ENCODE data around the gene PPFIBP2.

PPFIBP2 gene

DNA sequence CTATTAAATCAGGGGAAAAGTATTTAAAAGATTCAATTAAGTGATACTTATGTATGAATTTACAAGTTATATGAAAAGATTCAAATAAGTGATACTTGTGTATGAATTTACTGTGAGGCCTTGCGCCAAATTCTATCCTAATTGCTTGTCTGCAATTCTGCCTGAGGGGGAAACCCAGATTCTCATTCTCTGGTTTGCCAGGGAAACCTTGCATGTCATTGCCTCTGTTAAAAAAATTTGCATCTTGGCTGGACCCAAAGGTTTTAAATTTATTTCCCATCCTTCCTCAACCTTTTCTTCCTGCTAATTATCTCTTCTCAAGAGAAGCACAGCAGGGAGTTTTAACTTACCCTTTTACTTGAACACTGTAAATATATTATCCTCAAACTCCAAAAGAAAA, 14.7 kb upstream of the PPFIBP2 start:
- TF ChIP-seq, protein P1, sequence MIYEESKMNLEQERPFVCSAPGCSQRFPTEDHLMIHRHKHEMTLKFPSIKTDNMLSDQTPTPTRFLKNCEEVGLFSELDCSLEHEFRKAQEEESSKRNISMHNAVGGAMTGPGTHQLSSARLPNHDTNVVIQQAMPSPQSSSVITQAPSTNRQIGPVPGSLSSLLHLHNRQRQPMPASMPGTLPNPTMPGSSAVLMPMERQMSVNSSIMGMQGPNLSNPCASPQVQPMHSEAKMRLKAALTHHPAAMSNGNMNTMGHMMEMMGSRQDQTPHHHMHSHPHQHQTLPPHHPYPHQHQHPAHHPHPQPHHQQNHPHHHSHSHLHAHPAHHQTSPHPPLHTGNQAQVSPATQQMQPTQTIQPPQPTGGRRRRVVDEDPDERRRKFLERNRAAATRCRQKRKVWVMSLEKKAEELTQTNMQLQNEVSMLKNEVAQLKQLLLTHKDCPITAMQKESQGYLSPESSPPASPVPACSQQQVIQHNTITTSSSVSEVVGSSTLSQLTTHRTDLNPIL (CRISPR knock-in tag; IDR thresholded peaks at IDR 0.05; ENCODE audit: low read depth) = no peak
- TF ChIP-seq ZFP3 (CRISPR knock-in tag; IDR thresholded peaks at IDR 0.05) = no peak
- no peak for ATAC-seq

DNA sequence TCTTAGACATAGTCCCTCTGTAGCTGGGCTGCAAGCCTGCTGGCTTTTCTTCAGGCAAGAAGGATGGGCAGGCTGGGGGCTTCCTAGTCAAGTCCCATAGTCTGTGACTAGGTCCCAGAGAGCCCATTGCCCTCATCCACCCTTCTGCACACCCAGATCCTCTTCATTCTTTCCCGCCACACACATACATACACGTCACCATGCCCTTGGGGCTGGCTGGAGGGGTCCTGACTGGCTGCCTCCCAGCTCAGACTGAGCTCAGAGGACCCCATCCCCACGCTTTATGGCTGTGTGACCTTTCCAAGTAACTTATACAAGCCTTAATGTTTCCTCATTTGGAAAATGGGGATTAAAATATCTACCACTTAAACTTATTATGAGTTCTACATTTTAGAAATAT, 13.5 kb upstream of the PPFIBP2 start:
- TF ChIP-seq RARB (CRISPR knock-in tag; IDR thresholded peaks at IDR 0.05) = no peak
- TF ChIP-seq, protein P2, sequence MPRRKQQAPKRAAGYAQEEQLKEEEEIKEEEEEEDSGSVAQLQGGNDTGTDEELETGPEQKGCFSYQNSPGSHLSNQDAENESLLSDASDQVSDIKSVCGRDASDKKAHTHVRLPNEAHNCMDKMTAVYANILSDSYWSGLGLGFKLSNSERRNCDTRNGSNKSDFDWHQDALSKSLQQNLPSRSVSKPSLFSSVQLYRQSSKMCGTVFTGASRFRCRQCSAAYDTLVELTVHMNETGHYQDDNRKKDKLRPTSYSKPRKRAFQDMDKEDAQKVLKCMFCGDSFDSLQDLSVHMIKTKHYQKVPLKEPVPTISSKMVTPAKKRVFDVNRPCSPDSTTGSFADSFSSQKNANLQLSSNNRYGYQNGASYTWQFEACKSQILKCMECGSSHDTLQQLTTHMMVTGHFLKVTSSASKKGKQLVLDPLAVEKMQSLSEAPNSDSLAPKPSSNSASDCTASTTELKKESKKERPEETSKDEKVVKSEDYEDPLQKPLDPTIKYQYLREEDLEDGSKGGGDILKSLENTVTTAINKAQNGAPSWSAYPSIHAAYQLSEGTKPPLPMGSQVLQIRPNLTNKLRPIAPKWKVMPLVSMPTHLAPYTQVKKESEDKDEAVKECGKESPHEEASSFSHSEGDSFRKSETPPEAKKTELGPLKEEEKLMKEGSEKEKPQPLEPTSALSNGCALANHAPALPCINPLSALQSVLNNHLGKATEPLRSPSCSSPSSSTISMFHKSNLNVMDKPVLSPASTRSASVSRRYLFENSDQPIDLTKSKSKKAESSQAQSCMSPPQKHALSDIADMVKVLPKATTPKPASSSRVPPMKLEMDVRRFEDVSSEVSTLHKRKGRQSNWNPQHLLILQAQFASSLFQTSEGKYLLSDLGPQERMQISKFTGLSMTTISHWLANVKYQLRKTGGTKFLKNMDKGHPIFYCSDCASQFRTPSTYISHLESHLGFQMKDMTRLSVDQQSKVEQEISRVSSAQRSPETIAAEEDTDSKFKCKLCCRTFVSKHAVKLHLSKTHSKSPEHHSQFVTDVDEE (CRISPR knock-in tag; IDR thresholded peaks at IDR 0.05) = no peak
- no peak for ATAC-seq

DNA sequence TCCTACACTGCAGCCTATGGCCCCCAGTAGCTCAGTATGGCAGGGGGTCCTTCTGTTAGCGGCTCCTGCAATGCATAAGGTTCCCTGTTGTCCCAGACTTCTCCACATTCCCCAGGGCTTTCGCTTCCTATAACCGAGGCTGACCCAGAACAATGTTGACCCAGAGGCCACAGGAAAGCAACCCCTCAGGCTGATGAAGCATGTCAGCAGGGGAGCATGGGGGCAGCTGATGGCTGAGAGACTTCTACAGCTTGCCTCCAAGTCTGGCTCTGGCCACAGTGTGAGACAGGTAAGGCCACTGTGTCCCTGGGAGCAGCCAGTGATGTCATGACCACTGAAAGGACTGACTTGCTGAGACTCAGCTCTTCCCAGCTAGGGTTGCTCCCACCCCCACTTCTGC, 12.5 kb upstream of the PPFIBP2 start:
- no peak for ATAC-seq
- TF ChIP-seq, protein P3, sequence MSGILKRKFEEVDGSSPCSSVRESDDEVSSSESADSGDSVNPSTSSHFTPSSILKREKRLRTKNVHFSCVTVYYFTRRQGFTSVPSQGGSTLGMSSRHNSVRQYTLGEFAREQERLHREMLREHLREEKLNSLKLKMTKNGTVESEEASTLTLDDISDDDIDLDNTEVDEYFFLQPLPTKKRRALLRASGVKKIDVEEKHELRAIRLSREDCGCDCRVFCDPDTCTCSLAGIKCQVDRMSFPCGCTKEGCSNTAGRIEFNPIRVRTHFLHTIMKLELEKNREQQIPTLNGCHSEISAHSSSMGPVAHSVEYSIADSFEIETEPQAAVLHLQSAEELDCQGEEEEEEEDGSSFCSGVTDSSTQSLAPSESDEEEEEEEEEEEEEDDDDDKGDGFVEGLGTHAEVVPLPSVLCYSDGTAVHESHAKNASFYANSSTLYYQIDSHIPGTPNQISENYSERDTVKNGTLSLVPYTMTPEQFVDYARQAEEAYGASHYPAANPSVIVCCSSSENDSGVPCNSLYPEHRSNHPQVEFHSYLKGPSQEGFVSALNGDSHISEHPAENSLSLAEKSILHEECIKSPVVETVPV (CRISPR knock-in tag; IDR thresholded peaks at IDR 0.05) = no peak
- TF ChIP-seq OSR1 (CRISPR knock-in tag; IDR thresholded peaks at IDR 0.05) (no peak), ZNF565 (CRISPR knock-in tag; conservative IDR thresholded peaks at IDR 0.05; ENCODE audit: low read depth) (no peak), ZNF70 (CRISPR knock-in tag; IDR thresholded peaks at IDR 0.05) (no peak), ESRRG (CRISPR knock-in tag; IDR thresholded peaks at IDR 0.05) (no peak), ISL1 (CRISPR knock-in tag; IDR thresholded peaks at IDR 0.05) (no peak), BACH2 (CRISPR knock-in tag; IDR thresholded peaks at IDR 0.05; ENCODE audit: borderline replicate concordance) (no peak), ARNTL (CRISPR knock-in tag; IDR thresholded peaks at IDR 0.05; ENCODE audit: borderline replicate concordance, low read depth) (no peak), SNAI2 (CRISPR knock-in tag; IDR thresholded peaks at IDR 0.05) (no peak), PPARA (CRISPR knock-in tag; IDR thresholded peaks at IDR 0.05; ENCODE audit: borderline replicate concordance) (no peak), ZFP30 (CRISPR knock-in tag; IDR thresholded peaks at IDR 0.05) (no peak), CSDC2 (CRISPR knock-in tag; IDR thresholded peaks at IDR 0.05) (no peak), GLIS3 (CRISPR knock-in tag; IDR thresholded peaks at IDR 0.05) (no peak), ZC3H10 (CRISPR knock-in tag; IDR thresholded peaks at IDR 0.05) (no peak), TCF4 (CRISPR knock-in tag; IDR thresholded peaks at IDR 0.05; ENCODE audit: borderline replicate concordance) (no peak), RARB (CRISPR knock-in tag; IDR thresholded peaks at IDR 0.05) (no peak)
- TF ChIP-seq, protein P4, sequence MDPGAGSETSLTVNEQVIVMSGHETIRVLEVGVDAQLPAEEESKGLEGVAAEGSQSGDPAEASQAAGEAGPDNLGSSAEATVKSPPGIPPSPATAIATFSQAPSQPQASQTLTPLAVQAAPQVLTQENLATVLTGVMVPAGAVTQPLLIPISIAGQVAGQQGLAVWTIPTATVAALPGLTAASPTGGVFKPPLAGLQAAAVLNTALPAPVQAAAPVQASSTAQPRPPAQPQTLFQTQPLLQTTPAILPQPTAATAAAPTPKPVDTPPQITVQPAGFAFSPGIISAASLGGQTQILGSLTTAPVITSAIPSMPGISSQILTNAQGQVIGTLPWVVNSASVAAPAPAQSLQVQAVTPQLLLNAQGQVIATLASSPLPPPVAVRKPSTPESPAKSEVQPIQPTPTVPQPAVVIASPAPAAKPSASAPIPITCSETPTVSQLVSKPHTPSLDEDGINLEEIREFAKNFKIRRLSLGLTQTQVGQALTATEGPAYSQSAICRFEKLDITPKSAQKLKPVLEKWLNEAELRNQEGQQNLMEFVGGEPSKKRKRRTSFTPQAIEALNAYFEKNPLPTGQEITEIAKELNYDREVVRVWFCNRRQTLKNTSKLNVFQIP (CRISPR knock-in tag; IDR thresholded peaks at IDR 0.05; ENCODE audit: borderline replicate concordance, low read depth) = no peak
- TF ChIP-seq, protein P2 (CRISPR knock-in tag; IDR thresholded peaks at IDR 0.05) = no peak
- TF ChIP-seq, protein P5, sequence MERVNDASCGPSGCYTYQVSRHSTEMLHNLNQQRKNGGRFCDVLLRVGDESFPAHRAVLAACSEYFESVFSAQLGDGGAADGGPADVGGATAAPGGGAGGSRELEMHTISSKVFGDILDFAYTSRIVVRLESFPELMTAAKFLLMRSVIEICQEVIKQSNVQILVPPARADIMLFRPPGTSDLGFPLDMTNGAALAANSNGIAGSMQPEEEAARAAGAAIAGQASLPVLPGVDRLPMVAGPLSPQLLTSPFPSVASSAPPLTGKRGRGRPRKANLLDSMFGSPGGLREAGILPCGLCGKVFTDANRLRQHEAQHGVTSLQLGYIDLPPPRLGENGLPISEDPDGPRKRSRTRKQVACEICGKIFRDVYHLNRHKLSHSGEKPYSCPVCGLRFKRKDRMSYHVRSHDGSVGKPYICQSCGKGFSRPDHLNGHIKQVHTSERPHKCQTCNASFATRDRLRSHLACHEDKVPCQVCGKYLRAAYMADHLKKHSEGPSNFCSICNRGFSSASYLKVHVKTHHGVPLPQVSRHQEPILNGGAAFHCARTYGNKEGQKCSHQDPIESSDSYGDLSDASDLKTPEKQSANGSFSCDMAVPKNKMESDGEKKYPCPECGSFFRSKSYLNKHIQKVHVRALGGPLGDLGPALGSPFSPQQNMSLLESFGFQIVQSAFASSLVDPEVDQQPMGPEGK (CRISPR knock-in tag; IDR thresholded peaks at IDR 0.05; ENCODE audit: borderline replicate concordance) = no peak
- TF ChIP-seq, protein P1 (CRISPR knock-in tag; IDR thresholded peaks at IDR 0.05; ENCODE audit: low read depth) = no peak

Measured in SK-N-SH treated with all-trans-retinoic acid at 6 μM for 48 hours (cell line).